Cardiac fibroblast (primary cell): ENCODE data around the gene STK11IP.

Experiments
- DNase-seq, 2 donors: peaks; one replicate each; pipeline versions ENCODE4 v3.0.0 to v3.0.0-alpha.2; 2010; ENCODE audit warnings: low read depth in 2 of 2
- H3K4me3 ChIP-seq, 2 donors: replicated peaks in 1 of 2; 1 replicate in 1 of 2; 2 replicates in 1 of 2; pipeline ENCODE4 v1.5.1; 2011; ENCODE audit warnings: low read depth in 2 of 2, low read length in 2 of 2, mild to moderate bottlenecking in 2 of 2, moderate library complexity in 1 of 2
- TF ChIP-seq, protein P1 (sequence below): IDR thresholded peaks from one replicate; pipeline ENCODE4 v1.5.1; 2011; ENCODE audit warnings: low read depth, mild to moderate bottlenecking, low read length, inconsistent platforms

Gene STK11IP

DNA sequence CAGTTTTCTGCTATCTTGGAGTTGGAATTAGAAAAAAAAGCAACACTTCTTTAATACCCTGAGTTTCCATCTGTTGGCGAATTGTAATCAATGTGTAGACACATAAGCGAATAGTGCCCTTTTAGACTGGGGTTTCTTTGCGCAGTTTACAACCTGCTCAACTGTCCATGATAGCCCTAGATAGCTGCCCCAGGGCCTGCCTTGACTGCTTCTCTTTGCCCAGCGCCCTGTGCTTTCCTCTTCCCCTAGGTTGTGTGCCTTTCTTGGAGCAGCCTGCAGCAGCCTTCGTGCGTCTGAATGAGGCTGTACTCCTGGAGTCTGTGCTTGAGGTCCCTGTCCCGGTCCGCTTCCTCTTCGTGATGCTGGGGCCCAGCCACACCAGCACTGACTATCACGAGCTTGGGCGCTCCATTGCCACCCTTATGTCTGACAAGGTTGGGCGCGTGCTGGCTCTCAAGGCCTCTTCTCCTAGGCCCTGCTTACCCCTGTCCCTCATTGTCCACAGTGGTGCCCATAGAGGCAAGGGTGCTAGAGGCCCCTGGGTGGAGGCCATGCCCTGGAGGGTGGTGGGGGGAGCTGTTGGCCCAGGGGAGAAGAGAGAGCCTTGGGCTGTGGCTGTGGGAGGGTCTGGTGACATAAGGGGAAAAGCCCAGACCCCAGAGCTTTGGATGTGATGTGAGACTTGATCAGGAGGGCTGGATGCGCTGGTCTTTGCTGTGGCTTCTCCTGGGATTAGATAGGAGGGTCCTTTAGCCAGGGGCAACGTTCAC lies 36.7 kb downstream of the STK11IP start:
- TF ChIP-seq, protein P1, sequence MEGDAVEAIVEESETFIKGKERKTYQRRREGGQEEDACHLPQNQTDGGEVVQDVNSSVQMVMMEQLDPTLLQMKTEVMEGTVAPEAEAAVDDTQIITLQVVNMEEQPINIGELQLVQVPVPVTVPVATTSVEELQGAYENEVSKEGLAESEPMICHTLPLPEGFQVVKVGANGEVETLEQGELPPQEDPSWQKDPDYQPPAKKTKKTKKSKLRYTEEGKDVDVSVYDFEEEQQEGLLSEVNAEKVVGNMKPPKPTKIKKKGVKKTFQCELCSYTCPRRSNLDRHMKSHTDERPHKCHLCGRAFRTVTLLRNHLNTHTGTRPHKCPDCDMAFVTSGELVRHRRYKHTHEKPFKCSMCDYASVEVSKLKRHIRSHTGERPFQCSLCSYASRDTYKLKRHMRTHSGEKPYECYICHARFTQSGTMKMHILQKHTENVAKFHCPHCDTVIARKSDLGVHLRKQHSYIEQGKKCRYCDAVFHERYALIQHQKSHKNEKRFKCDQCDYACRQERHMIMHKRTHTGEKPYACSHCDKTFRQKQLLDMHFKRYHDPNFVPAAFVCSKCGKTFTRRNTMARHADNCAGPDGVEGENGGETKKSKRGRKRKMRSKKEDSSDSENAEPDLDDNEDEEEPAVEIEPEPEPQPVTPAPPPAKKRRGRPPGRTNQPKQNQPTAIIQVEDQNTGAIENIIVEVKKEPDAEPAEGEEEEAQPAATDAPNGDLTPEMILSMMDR = no peak
- DNase-seq = no peak
- H3K4me3 ChIP-seq = no peak overlapping the region

DNA sequence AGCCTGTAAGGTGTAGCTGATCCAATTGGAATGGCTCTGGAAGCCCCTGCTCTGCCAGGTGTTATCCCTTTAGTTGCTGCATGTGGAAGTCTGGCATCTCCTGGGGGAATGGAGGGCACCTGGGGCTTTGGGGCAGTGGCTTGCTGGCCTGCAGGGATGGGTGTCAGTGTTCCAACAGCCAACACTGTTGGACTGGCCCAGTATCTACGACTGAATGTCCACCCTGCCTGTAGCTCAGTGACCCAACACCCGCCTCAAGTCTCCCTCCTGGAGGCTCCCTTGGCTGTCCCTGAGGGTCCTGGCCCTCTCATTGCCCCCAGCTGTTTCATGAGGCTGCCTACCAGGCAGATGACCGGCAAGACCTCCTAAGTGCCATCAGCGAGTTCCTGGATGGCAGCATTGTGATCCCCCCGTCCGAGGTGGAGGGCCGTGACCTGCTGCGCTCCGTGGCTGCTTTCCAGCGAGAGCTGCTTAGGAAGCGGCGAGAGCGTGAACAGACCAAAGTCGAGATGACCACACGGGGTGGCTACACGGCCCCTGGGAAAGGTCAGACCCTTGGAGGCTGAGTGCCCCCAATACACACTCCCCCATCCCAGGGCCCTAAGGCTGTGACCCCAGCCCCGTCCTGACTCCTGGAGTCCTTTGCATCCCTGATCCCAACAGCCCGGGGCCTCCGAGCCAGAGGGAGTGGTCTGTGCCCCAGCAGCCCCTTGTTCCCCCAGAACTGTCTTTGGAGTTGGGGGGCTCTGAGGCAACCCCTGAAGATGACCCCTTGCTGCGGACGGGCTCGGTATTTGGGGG lies 37.5 kb downstream of the STK11IP start:
- no peak overlapping the region for H3K4me3 ChIP-seq
- DNase-seq = no peak
- TF ChIP-seq, protein P1 = no peak

DNA sequence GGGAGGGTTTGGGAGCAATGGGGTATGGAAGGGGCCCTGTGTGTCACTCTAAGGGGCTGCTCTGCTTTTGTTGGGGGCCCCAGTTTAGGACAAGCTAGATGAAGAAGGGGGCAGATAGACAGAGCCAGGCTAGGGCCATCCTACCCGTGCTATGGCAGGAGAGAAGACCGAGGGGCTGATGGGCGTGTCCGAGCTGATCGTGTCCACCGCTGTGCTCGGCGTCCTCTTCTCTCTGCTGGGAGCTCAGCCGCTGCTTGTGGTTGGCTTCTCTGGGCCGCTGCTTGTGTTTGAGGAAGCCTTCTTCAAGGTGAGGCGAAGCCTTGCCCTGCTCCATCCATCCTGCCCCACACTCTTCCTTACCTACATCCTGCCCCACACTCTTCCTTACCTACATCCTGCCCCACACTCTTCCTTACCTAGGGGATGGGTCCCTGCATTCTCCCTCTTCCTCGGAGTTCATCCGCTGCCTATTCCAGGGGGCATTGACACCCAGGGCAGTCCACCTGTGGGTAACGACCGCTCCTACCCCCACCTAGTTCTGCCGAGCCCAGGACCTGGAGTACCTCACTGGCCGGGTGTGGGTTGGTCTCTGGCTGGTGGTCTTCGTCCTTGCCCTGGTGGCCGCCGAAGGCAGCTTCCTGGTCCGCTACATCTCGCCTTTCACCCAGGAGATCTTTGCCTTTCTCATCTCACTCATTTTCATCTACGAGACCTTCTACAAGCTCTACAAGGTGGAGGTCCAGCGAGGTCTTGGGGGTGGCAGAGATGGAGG lies 38.7 kb downstream of the STK11IP start:
- TF ChIP-seq, protein P1 = no peak
- no peak for DNase-seq
- no peak overlapping the region for H3K4me3 ChIP-seq

DNA sequence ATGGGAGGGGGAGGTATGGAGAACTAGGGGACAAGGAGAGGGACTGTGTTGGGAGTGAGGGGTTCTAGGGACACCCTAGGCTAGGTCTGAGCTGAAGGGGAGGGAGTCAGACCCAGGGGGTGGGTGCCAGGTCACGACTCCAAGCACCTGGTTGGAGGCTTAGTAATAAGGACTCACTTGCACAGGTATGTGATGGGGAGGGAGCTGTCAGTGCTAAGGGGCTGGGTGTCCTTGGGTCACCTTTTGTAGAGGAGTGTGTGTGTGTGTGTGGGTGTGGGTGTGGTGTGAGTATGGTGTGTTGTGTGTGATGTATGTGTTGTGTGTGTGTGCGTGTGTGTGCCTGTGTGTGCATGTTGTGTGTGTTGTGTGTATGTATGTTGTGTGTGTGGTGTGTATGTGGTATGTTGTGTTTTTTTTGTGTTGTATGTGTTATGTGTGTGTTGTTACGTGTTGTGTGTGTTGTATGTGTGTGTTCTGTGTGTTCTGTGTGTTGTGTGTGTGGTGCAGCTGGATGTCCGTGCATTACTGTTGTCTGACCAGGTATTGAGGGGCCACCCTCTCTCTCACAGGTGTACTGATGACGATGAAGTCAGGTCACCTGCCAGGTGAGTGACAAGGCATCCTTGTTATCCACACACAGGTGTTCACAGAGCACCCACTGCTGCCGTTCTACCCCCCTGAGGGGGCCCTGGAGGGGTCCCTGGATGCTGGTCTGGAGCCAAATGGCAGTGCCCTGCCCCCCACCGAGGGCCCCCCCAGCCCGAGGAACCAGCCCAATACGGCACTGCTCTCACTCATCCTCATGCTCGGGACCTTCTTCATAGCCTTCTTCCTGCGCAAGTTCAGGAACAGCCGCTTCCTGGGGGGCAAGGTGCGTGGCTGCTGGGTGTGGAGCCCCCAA lies 39.5 kb downstream of the STK11IP start:
- DNase-seq = no peak
- TF ChIP-seq, protein P1 = no peak
- H3K4me3 ChIP-seq = no peak overlapping the region

DNA sequence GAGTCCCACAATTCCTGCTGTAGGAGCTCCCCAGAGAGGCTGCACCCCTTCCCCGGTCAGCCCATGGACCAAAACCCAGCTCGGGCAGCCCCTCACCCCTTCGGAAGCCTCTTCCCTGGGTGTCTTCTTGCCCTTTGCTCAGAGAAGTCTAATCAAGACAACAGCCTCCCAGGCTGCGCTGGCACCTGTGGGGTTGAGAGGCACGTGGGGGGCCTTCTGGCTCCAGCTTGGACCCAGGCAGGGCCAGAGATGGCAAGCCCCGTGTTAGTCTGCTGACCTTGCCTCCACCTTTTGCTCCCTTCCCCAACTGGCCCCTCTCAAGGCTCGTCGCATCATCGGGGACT lies 40.2 kb downstream of the STK11IP start:
- DNase-seq = no peak
- no peak overlapping the region for H3K4me3 ChIP-seq
- TF ChIP-seq, protein P1 = no peak
